Caco-2 (cell line): ENCODE measurements around the gene ADD1. TPM values are rescaled to one million over a fixed set of nuclear protein-coding genes. Genes with fewer than 3 reads are reported as not detected.

Source experiments
- BruUV-seq: library from RNA; stranded (reverse); fragments of 400-500 nt; replicated peaks from 2 replicates; lab custom pipeline; 2021; lab: Mats Ljungman, UMichigan
- CTCF ChIA-PET: fragments of 300-600 bp; sonication (Branson Sonifier 250); formaldehyde crosslinking; loops from one replicate; lab custom pipeline; 2022; ENCODE audit warnings: antibody characterized with exemption; lab: Charles Lee
- POLR2A ChIA-PET: fragments of 300-600 bp; sonication (Branson Sonifier 250); formaldehyde crosslinking; loops from one replicate; lab custom pipeline; 2022; ENCODE audit warnings: antibody characterized with exemption; lab: Charles Lee
- DNase-seq, 2 experiments: peaks; one replicate each; pipeline versions ENCODE4 v3.0.0 to v3.0.0-alpha.2; 2020 to 2022
- H3K27me3 ChIP-seq: replicated peaks from 2 replicates; pipeline ENCODE4 v1.6.0; 2011; ENCODE audit warnings: low read length; ENCODE audit not compliant: control insufficient read depth, insufficient read depth
- H3K36me3 ChIP-seq: 2 replicates; pipeline ENCODE4 v1.5.1; 2011; ENCODE audit warnings: low read length; ENCODE audit not compliant: control insufficient read depth, insufficient read depth
- H3K4me1 ChIP-seq: fragments of 250-450 bp; sonication (Bioruptor Pico); 2 replicates; pipeline ENCODE4 v1.5.1; 2020; ENCODE audit warnings: mild to moderate bottlenecking
- H3K4me3 ChIP-seq: 2 replicates; pipeline ENCODE4 v1.5.1; 2011; ENCODE audit warnings: low read depth, mild to moderate bottlenecking, control low read depth, low read length
- H3K9me3 ChIP-seq: fragments of 250-450 bp; sonication (Bioruptor Pico); 2 replicates; pipeline ENCODE4 v1.5.1; 2020; ENCODE audit warnings: mild to moderate bottlenecking, moderate library complexity
- H3K27ac Mint-ChIP-seq: one replicate; pipeline ENCODE4 v1.8.0; 2022; ENCODE audit warnings: mixed read lengths; ENCODE audit not compliant: unreplicated experiment
- H3K27me3 Mint-ChIP-seq: one replicate; pipeline ENCODE4 v1.8.0; 2022; ENCODE audit warnings: mixed read lengths; ENCODE audit not compliant: insufficient read depth, unreplicated experiment
- H3K36me3 Mint-ChIP-seq: one replicate; pipeline ENCODE4 v1.8.0; 2022; ENCODE audit warnings: mild to moderate bottlenecking, mixed read lengths; ENCODE audit not compliant: insufficient read depth, unreplicated experiment
- H3K4me1 Mint-ChIP-seq: one replicate; pipeline ENCODE4 v1.8.0; 2022; ENCODE audit warnings: low read depth, mixed read lengths; ENCODE audit not compliant: unreplicated experiment
- H3K4me3 Mint-ChIP-seq: one replicate; pipeline ENCODE4 v1.8.0; 2022; ENCODE audit warnings: mild to moderate bottlenecking, moderate library complexity, mixed read lengths; ENCODE audit not compliant: unreplicated experiment
- H3K9me3 Mint-ChIP-seq: one replicate; pipeline ENCODE4 v1.8.0; 2022; ENCODE audit warnings: mixed read lengths; ENCODE audit not compliant: unreplicated experiment
- intact Hi-C: fragments of 100-400 bp; cut with micrococcal nuclease; formaldehyde crosslinking; loops from one replicate; pipeline ENCODE4 v1.10.0; 2022; ENCODE audit not compliant: unreplicated experiment
- total RNA-seq: library from RNA; stranded (reverse); gene quantifications from 2 replicates; pipeline ENCODE4 v1.2.3, GENCODE V29; 2022
- TF ChIP-seq, protein P1 (sequence below), 2 experiments: fragments of 200-600 bp in 1 of 2; IDR thresholded peaks; 1 replicate in 1 of 2; 2 replicates in 1 of 2; pipeline versions ENCODE4 v1.5.1 to v1.8.0; 2011 to 2022; ENCODE audit warnings: antibody characterized with exemption in 1 of 2, control low read depth in 1 of 2, inconsistent platforms in 1 of 2, low read depth in 1 of 2, low read length in 1 of 2, mild to moderate bottlenecking in 1 of 2, moderate library complexity in 1 of 2; ENCODE audit not compliant: insufficient read depth in 1 of 2, severe bottlenecking in 1 of 2, unreplicated experiment in 1 of 2

Gene ADD1
- total RNA-seq, 1 experiment from 2014 or later = 242 TPM

DNA sequence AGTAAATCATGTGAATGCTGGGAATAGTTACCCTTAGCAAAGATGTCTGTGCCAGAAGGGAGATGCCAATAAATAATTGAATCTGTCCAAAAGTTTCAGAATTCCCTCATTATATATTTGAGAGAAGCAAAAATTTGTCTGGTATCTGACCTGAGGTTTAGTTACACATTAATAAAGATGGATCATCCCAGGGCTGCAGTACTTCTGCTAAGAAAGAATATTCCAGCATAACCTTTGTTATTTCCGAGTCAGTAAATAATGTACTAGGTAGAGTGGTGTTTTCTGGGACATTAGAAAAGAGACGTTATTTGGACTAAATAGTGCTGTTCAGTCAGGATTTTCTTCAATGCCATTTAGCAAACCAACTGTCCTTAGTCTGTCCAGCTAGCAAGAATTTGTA lies 26.4 kb downstream of the ADD1 start:
- H3K4me1 ChIP-seq = peaks cover 60% of the 10 kb centered on the region

DNA sequence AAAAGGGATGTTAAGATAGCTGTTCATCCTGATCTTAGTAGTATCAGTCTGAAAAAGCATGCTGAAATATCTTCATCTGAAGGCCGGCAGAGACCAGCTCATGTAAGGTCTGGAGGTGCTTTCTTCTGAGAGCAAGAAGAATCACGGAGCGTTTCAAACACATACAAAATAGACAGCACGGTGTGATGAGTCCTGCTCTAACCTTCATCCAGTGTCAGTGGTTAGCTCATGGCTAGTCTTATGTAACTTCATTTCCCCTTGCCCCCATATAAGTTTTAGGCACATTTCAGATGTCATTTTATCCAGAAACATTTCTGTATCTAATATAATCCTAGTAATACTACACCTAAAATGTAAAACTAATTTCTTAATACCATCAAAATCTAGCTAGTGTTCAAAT lies 27.8 kb downstream of the ADD1 start:
- Mint-ChIP-seq H3K4me1 (peaks cover 32% of the 10 kb centered on the region), H3K4me3 (no peak overlapping the region), H3K36me3 (no peaks in the 10 kb centered on the region), H3K9me3 (no peaks in the 10 kb centered on the region), H3K27ac (no peak overlapping the region), H3K27me3 (no peaks in the 10 kb centered on the region)
- ChIA-PET CTCF (no interaction called here), POLR2A (no interaction called here)
- Histone ChIP-seq H3K27me3 (no peaks in the 10 kb centered on the region), H3K4me1 (peaks cover 49% of the 10 kb centered on the region), H3K9me3 (no peaks in the 10 kb centered on the region), H3K36me3 (no peaks in the 10 kb centered on the region), H3K4me3 (no peak overlapping the region)
- TF ChIP-seq, protein P1, sequence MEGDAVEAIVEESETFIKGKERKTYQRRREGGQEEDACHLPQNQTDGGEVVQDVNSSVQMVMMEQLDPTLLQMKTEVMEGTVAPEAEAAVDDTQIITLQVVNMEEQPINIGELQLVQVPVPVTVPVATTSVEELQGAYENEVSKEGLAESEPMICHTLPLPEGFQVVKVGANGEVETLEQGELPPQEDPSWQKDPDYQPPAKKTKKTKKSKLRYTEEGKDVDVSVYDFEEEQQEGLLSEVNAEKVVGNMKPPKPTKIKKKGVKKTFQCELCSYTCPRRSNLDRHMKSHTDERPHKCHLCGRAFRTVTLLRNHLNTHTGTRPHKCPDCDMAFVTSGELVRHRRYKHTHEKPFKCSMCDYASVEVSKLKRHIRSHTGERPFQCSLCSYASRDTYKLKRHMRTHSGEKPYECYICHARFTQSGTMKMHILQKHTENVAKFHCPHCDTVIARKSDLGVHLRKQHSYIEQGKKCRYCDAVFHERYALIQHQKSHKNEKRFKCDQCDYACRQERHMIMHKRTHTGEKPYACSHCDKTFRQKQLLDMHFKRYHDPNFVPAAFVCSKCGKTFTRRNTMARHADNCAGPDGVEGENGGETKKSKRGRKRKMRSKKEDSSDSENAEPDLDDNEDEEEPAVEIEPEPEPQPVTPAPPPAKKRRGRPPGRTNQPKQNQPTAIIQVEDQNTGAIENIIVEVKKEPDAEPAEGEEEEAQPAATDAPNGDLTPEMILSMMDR (IDR thresholded peaks at IDR 0.05; ENCODE audit: insufficient read depth in 1 of 2, low read depth in 1 of 2, low read length in 1 of 2, severe bottlenecking in 1 of 2, unreplicated experiment in 1 of 2) = no peak
- intact Hi-C loops = no loop called here
- no peak for DNase-seq
- BruUV-seq = no TSS peak

More for the DNA sequence above, 26.4 kb downstream of the ADD1 start:
- no peak overlapping the region for H3K4me3 ChIP-seq
- Mint-ChIP-seq H3K36me3 (no peaks in the 10 kb centered on the region), H3K4me1 (peaks cover 40% of the 10 kb centered on the region), H3K9me3 (no peaks in the 10 kb centered on the region), H3K4me3 (no peak overlapping the region), H3K27ac (no peak overlapping the region), H3K27me3 (no peaks in the 10 kb centered on the region)
- POLR2A ChIA-PET = no interaction called here
- TF ChIP-seq, protein P1 (IDR thresholded peaks at IDR 0.05; ENCODE audit: insufficient read depth in 1 of 2, low read depth in 1 of 2, low read length in 1 of 2, severe bottlenecking in 1 of 2, unreplicated experiment in 1 of 2) = no peak
- intact Hi-C loops = no loop called here
- CTCF ChIA-PET = no interaction called here
- no peaks in the 10 kb centered on the region for H3K36me3 ChIP-seq
- H3K9me3 ChIP-seq = no peaks in the 10 kb centered on the region
- no peaks in the 10 kb centered on the region for H3K27me3 ChIP-seq
- BruUV-seq = no TSS peak
- DNase-seq = no peak

DNA sequence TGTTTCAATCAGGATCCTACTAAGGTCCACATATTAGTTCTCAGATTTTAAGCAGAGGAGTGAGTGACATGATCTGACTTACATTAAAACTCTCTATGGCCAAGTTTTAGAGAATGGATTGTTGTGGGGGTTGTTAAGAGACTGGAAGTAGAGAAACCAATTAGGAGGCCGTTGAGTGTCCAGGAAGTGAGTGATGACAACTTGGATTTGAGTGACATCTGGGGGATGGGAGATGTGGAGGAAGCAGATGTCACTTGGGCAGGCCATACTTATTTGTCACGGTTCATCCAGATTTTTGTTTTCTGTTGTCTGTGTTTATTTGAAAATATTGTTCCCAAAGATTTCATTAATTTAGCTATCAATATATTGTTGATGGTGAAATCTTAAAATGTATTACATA lies 28.3 kb downstream of the ADD1 start:
- no peak overlapping the region for H3K27ac Mint-ChIP-seq
- Histone ChIP-seq H3K27me3 (no peaks in the 10 kb centered on the region), H3K36me3 (no peaks in the 10 kb centered on the region; the same call in 1 of the 2 replicates), H3K4me1 (peaks cover 44% of the 10 kb centered on the region), H3K4me3 (no peak overlapping the region), H3K9me3 (no peaks in the 10 kb centered on the region)
- POLR2A ChIA-PET = no interaction called here
- no peaks in the 10 kb centered on the region for H3K27me3 Mint-ChIP-seq
- no peak for DNase-seq
- intact Hi-C loops = no loop called here
- no peak overlapping the region for H3K4me3 Mint-ChIP-seq
- peaks cover 3% of the 10 kb centered on the region for H3K36me3 Mint-ChIP-seq
- H3K4me1 Mint-ChIP-seq = peaks cover 29% of the 10 kb centered on the region
- H3K9me3 Mint-ChIP-seq = no peaks in the 10 kb centered on the region
- TF ChIP-seq, protein P1 (IDR thresholded peaks at IDR 0.05; ENCODE audit: insufficient read depth in 1 of 2, low read depth in 1 of 2, low read length in 1 of 2, severe bottlenecking in 1 of 2, unreplicated experiment in 1 of 2) = no peak
- BruUV-seq = no TSS peak
- CTCF ChIA-PET = no interaction called here
